CD4-positive, alpha-beta T cell treated with Interleukin-1 beta for 1 hour (primary cell): ENCODE measurements around the gene TERT.
"Not testable (repeated sequence)": the region's sequence is repeated elsewhere in the genome, so short reads cannot be mapped to it uniquely, and the experiment has no call there.

Experiments
- DNase-seq, 2 donors: peaks; one replicate each; pipeline ENCODE4 v3.0.0-alpha.2; 2020 to 2022

TERT gene

DNA sequence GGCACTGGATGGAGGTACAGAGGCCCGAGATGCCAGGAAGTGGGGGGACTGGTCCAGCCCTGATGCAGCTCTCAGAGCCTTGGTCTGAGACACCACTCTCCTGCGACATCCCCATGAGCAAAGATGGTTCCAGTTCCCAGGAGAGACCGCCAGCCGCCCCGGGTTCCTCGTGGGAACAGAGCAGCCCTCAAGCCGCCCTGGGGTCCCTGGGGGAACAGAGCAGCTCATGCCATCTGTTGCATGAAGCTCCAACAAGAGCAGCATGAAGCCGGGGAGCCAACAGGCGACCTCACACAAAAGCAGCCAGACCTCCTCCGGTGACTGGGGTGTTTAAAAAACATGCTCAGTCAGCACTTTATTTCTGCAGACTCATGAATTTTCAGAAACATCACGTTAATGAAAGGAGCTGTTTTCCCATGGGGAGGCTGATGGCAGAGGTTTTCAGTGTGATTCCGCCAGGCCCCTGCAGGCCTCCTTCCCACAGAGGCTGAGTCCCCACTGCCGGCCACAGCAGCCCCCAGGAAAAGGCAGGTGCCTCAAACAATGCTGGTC is 63.4 kb downstream of the TERT start:
- no peak for DNase-seq

DNA sequence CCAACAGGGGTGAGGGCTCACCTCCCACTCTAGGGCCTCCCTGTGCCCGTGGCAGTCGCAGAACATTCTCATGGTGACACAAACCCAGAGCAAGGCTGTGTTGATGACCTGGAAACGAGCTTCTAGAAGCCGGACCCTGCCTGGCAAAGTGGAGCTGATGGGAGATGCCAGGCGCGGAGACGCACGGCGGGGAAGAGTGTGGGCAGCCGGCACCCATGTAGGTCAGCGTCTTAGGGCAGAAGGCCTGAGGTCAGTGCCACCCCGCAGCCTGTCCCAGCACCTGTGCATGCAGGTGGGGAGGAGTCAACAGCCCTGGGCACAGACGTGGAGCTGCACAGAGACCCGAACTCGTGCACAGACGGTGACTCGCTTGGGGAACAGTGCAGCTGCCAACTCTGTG is 64.3 kb downstream of the TERT start:
- no peak for DNase-seq

DNA sequence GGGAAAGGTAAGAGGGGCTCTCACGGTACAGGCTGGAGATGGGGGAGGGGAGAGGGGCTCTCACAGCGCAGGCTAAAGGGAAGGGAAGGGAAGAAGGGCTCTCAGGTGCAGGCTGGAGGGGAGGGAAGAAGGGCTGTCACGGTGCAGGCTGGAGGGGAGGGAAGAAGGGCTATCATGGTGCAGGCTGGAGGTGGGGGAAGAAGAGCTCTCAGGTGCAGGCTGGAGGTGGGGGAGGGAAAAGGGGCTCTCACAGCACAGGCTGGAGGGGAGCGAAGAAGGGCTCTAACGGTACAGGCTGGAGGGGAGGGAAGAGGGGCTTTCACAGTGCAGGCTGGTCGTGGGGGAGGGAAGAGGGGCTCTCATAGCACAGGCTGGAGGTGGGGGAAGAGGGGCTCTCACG is 65.0 kb downstream of the TERT start:
- no peak for DNase-seq

DNA sequence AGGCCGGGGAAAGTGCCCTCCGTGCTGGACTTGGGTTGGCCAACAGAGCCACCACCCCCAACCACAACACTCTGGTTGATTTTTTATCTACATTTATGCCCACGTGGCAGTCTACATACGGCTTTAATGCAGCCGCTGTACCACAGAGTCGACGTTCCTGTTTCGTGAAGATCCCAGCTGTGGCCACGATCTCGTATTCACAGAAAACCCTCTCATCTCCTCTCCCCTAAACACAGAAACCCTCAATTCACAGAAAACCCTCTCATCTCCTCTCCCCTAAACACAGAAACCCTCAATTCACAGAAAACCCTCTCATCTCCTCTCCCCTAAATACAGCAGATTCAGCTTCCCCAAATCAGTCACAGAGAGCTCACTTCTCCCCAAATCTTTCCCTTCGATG is 65.8 kb downstream of the TERT start:
- not testable (repeated sequence) for DNase-seq

DNA sequence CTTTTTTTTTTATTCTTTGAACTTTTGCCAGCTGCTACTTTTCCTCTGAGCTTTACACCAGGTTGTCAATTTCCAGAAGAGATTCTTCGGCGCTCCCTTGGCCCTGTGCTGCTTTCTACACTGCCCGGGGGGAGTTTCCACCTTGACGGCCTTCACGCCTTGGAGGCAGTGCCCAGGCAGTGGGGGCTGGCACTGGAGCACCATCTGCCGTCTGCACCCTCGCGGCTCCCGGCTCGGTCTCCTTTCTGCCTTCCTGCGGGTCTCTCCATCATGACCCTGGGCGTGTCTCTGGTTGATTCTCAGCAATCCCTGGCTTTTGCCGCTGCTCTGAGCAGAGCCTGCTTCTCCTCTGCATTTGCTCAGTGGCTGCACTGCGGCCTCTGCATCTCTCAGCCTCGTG is 66.7 kb downstream of the TERT start:
- DNase-seq, result no peak

DNA sequence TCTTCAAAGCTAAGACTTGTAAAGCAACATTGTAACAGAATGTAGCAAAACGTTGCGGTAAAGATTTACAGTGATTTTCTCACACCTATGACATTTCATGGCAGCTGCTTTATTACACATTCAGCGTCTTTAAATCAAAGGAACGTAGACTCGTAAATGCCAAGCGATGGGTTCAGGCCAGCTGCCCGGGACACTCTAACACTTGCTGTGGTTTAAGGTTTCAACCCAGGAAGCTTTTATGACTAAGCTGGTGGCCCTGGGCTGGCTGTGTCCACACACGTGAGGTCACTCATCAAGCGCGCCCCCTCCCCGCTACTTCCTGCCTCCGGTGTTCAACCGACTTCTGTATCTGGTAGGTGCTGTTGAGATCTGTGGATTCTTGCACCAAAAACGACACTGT is 67.2 kb downstream of the TERT start:
- DNase-seq, result no peak

DNA sequence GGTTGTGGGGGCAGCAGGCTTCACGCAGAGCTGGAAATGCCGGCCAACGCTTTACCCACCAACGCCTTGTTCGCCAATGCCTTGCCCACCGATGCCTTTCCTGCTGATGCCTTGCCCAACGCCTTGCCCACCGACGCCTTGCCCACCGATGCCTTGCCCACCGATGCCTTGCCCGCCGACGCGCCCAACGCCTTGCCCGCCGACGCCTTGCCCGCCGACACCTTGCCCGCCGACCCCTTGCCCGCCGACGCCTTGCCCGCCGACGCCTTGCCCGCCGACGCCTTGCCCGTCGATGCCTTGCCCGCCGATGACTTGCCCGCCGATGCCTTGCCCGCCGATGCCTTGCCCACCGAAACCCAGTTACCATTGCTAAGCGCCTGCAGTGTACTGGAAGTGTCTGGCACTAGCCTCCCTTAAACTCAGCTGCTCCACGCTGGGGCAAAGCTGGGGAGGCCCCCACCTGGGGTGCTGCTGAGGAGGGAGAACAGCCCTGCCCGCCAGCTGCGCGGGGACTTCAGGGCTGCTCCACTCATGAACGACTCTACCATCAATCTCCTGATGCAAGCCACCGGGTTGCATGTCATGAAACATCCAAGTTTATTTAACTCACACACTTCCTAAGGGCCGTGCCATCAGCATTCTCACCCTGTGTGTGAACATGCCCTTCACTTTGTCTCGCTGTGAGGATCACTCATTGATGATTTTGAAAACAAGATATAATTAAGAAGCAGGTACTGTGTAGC is 67.9 kb downstream of the TERT start:
- no peak for DNase-seq

DNA sequence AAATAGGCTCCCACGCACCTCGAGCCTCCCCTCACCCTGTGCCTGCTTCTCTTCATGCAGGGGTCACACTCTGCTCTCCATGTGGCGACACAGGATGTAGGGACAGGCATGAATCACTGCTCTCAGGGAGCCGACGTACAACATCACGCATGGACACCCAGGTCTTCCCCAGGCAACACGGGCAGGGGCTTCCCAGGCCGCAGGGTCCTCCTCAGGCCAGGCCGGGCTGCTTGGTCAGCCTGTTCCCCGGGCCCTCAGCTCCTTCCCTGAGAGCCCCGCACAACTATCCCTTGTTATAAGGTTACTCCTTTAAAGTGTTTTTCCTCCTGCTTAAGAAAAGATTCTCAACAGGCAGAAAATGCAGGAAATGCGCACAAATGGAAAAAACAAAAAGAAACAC is 68.6 kb downstream of the TERT start:
- no peak for DNase-seq

DNA sequence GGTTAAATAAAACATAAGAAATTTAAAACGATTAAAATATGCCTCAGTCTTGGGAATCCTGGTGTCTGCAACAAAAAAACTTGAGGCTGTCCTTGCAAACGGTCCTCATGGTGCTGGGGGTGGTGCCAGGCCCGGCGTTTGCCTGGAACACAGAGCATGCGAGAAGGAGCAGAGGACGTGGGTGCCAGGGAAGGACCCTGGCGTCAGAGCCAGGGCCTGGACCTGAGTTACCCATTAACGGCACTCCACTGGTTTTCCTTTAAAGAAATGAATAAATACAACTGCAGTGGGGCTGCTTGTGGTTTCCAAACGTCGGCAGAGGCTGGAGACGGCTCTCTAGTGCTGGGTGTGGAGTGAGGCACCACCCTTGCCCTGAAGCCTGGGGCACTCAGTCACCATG is 69.8 kb downstream of the TERT start, which contains the start of gene SLC6A18:
TSS of gene SLC6A18 (plus strand) at position 301 of the 400 bp plus-strand sequence. CDS start at position 398, 97 bp downstream.
- DNase-seq, result no peak

DNA sequence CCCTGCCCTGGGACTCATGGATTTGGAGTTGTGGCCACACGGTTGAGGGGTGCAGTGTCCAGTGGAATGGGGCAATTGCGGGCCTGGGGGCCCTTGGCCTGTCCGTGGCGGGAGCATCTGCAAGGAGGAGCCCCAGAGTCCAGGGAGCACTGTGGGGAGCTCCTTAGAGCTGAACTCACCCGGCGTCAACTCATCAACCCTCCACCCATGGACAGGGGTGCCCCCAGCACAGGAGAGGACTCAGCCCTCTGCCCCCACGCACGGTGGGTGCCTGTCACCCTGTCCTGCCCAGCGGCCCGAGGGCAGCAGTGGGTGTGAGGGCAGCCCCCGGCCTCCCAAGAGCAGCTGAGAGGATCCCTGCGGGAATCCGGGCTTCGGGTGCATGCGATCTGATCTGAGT is 70.2 kb downstream of the TERT start:
- no peak for DNase-seq

DNA sequence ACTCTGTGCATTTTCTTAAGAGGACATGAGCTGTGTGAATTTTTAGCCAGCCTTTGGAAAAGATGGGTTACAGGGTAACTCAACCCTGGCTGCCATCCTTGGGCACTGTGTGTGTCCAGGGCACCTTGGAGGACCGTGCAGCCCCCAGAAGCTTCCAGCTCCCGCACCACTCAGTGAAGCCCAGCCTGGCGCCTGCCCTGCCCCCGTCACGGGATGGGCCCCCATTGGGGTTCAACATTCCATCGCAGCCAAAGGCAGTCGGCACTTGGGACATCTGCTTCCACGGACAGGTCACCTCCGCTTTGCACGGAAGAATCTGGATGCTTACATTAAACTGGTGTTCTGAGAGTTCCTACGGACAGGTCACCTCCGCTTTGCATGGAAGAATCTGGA is 71.6 kb downstream of the TERT start:
- no peak for DNase-seq

DNA sequence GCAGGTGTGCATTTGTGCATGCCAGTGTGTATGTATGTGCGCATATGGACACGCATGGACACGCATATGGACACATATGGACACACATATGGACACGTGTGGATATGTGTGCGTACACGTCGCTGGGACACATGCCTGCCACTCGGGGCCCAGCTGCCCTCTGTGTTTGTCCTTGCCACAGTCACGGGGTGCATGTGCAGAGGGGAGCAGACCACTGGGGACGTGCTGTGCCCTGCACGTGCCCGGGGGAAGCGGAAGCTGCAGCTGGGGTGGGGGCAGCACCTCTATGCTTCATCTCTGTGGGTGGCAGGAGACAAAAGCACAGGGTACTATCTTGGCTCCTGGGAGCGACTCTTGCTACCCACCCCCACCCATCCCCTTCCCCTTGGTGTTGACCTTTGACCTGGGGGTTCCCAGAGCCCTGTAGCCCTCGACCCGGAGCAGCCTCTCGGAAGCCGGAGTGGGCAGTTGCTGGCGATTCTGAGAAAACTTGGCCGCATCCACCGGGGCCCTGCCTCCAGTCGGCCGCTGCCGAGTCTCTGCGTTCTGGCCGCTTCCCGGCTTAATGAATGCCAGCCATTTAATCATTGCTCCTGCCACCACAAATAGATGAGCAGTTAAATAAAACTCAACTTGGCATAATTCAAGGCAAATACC is 72.1 kb downstream of the TERT start:
- DNase-seq, result no peak

DNA sequence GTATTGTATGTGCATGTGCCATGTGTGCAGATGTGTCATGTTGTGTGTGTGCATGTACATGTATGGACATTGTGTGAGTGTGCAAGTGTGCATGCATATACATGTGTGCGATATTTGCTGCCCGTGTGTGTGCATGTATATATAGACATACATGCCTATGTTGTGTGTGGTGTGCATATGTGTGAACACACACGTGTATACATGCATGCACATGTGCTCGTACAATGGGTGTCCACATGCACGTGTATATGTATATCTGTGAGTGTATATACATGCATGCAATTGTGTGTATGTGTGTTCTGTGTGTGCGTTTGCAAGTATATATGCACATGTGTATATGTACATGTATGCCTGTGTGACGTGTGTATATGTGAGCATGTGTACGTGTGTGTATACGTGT is 72.7 kb downstream of the TERT start:
- DNase-seq, result no peak

DNA sequence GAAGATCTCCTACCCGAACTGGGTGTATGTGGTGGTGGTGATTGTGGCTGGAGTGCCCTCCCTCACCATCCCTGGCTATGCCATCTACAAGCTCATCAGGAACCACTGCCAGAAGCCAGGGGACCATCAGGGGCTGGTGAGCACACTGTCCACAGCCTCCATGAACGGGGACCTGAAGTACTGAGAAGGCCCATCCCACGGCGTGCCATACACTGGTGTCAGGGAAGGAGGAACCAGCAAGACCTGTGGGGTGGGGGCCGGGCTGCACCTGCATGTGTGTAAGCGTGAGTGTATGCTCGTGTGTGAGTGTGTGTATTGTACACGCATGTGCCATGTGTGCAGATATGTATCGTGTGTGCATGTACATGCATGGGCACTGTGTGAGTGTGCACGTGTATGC is 73.1 kb downstream of the TERT start:
- no peak for DNase-seq

DNA sequence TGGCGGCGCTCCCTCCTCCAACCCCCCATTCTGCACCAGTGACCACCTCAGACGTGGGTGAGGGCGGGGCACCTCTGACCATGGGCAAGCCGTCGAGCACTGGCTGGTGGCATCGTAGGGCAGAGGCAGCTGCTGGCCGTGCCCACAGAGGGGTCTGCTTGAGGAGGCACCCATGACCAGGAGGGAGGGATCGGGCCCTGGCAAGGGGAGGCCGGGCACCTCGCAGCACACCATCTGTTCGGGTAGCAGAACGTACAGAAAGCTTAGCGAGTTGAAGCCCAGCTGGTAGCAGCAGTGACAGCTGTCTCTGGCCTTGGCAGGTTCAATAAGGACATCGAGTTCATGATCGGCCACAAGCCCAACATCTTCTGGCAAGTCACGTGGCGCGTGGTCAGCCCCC is 74.0 kb downstream of the TERT start:
- DNase-seq, result no peak

DNA sequence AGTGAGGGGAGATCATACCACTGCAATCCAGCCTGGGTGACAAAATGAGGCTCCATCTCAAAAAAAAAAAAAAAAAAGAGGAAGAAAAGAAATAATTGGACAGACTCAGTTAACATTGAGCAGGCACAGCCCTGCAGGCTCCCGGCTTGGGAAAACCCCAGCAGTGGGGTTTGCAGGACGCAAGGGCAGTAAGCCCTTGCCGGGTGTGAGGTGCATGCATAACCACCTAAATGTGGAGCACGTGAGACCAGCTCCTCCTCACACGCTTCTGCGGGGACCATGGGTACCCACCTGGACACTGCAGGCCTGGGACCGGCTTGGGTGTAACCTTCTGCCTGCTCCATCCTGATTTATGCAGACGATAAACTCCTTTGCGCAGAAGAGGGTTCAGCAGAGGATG is 74.5 kb downstream of the TERT start:
- DNase-seq, result no peak

DNA sequence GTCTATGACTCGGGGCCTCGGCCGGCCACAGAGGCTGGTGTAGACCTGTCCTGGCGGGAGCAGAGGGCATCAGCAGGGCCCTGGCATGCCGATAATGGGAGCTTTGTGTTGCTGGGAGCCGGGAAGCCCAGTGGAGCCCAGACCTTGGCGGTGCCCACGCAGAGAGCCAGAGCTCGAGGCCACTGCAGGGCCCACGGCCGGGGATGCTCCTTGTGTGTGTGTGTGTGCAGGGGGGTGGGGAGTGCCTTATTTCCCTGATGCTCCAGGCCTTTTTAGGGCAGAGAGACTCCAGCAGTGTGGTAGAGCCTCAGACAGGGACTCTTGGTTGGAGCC is 75.1 kb downstream of the TERT start:
- DNase-seq, result no peak

DNA sequence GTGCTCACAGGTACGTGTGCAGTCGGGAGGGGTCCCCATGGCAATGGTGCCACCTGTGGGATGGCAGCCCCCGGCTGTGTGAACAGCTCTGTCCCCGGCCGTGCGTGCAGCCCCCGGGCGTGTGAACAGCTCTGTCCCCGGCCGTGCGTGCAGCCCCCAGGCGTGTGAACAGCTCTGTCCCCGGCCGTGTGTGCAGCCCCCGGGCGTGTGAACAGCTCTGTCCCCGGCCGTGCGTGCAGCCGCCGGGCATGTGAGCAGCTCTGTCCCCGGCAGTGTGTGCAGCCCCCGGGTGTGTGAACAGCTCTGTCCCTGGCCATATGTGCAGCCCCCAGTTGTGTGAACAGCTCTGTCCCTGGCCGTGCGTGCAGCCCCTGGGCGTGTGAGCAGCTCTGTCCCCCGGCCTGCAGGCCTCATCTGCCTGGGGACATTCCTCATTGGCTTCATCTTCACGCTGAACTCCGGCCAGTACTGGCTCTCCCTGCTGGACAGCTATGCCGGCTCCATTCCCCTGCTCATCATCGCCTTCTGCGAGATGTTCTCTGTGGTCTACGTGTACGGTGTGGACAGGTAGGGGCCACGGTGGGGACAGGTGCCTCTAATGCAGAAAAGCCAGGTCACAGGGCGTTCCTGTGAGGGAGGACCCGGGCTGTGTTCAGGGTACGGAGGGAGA is 75.6 kb downstream of the TERT start:
- DNase-seq, result no peak

DNA sequence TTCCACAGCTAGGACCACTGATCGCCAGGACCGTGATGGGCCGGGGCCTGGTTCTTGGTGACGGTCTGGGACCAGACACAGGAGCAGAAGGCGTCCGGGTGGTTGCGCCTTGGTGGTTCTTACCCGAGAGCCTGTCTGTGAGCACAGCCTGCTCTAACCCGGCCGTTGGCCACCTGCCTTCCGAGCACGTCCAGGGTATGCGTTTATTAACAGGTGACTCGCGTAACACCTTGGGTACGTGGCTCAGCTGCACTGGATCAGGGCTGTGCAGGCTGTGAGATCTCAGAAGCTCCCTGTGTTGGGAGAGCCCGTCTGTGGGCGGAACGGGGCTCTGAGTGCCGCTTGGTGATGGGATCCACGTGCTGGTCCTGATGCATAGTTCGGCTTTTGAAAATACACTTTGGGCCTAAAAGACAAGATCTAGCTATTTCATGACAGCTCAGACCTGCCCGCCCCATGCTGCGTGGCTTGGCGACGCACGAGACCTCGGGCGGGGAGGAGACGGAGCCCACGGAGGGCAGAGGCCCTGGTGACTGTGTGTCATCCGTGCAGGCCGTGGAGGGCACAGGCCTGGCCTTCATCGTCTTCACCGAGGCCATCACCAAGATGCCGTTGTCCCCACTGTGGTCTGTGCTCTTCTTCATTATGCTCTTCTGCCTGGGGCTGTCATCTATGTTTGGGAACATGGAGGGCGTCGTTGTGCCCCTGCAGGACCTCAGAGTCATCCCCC is 76.4 kb downstream of the TERT start:
- DNase-seq, result no peak

DNA sequence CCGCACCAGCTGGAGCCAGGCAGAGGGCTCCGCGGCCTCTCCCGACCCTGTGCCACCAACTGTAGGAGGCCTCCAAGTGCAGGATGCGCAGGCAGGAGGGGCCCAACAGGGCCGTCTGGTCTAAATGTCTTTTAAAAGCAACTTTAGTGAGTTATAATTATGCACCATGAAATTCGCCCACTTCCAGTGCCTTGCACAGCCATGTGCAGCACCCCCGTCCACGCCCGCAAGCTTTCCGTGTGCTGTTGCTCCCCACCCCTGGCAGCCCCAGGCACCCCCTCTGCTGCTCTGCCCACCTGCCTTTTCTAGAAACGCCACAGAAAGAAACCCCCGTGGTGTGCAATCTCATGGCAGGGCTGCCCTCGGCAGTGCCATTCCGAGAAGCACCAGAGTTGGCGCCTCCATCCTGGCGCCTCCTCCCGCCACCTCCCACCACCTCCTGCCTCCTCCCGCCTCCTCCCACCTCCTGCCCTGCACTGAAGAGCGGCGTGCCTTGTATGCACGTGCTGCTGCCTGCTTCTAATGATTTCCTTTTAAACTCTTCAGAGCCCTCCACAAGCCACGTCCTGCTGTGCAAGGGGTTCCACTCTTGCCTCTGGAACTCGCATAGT is 77.2 kb downstream of the TERT start:
- no peak for DNase-seq

DNA sequence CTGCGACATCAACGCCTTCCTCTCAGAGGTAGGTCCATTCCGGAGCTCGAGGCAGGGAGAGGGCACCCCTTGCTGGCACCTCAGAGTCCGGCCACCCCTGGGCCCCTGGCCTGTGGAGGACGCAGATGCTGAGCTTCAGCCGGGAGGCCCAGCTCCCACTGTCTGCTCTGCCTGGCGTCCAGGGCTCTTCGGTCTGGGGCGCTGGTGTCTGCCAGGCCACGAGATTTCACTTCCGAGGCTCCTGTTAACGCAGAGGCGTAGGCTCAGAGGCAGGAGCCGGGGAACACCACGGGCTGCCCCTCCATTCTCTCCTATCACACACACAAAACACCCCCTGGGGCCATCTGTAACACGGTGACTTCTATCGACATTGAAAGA is 78.0 kb downstream of the TERT start:
- no peak for DNase-seq

DNA sequence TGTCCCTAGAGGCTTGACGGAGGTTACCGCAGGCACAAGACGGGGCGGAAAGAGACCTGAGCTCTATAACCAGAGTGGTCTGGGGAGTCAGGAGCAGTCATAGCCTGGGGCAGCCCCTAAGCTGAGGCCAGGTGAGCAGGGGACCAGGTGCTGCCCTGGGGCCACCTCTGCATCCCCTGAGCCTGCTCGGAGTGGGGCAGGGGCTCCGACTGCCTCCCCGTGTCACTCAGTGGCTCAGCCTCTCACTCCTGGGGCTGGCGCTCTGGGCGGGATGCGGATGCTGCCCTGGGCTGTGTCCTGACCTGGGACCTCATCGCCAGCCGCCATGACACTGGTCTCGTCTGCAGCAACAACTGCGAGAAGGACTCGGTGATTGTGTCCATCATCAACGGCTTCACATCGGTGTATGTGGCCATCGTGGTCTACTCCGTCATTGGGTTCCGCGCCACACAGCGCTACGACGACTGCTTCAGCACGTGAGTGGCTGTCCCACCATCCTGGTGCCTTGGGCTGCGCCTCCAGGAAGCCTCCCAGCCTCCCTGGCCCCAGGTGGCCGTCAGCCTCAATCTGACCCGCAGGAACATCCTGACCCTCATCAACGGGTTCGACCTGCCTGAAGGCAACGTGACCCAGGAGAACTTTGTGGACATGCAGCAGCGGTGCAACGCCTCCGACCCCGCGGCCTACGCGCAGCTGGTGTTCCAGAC is 78.5 kb downstream of the TERT start:
- DNase-seq, result no peak
